Activated CD4-positive, CD25-positive, alpha-beta regulatory T cell treated with anti-CD3 and anti-CD28 coated beads, Interleukin-2, amount 50 U/mL, for 24 hours (primary cell): ENCODE results near the gene ALOXE3.
"Not testable (repeated sequence)": the region's sequence is repeated elsewhere in the genome, so short reads cannot be mapped to it uniquely, and the experiment has no call there.

Experiments
- ATAC-seq, 2 donors: fragments of 150-1000 bp; cut with Tn5 transposase; one replicate each; pipeline ENCODE4 v1.10.0; 2021; ENCODE audit warnings: mild to moderate bottlenecking in 1 of 2, moderate library complexity in 1 of 2

ALOXE3 gene

DNA sequence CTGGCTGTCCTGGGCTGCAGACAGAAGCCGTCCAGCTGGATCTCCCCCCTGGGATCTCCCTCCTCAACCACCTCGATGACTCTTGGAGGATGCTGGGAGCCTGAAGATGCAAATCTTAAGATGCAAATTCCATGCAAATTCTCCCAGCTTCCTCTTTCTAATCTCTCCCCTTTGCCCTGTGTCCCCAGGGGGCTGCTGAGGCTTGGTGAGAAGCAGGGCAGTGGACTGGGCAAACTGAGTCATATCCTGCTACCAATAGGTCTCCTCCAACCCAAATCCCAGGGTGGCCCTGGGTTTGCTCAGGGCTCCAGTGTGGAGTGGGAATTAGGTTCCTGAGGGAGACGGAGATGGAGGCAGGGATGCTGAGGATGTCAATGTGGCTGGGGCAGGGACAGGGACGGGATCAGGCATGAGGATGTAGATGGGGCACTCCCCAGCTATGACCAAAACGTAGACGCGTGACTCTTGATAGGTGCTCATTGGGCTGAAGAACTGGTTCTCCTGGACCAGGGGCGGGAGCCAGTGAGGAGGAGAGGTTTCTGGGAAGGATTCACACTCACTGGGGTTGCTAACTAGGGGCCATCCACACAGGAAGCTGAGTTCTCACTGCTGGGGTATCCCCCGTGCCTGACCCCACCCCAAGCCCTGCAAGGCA is 27.2 kb downstream of the ALOXE3 start:
- no peak for ATAC-seq

DNA sequence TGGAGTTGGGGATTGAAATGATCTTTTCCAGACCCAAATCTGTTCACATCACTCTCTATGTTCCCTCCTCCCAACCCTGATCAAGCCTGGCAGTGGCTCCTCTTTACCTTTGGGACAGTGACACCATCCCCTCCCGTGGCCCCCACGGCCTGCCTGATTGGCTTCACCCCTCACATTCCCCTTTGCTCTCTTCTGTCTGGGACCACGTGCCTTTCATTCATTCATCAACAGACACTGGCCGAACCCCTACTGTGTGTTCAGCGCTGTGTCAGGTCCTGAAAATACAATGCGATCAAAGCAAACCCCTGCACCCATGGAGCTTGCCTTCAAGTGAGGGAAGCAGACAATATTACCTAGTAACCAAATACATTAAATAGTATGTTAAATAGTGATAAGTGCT is 28.6 kb downstream of the ALOXE3 start:
- ATAC-seq: no peak

GRCh38 chr17:8087952-8088230 is 30.4 kb downstream of the ALOXE3 start:
- ATAC-seq: no peak

DNA sequence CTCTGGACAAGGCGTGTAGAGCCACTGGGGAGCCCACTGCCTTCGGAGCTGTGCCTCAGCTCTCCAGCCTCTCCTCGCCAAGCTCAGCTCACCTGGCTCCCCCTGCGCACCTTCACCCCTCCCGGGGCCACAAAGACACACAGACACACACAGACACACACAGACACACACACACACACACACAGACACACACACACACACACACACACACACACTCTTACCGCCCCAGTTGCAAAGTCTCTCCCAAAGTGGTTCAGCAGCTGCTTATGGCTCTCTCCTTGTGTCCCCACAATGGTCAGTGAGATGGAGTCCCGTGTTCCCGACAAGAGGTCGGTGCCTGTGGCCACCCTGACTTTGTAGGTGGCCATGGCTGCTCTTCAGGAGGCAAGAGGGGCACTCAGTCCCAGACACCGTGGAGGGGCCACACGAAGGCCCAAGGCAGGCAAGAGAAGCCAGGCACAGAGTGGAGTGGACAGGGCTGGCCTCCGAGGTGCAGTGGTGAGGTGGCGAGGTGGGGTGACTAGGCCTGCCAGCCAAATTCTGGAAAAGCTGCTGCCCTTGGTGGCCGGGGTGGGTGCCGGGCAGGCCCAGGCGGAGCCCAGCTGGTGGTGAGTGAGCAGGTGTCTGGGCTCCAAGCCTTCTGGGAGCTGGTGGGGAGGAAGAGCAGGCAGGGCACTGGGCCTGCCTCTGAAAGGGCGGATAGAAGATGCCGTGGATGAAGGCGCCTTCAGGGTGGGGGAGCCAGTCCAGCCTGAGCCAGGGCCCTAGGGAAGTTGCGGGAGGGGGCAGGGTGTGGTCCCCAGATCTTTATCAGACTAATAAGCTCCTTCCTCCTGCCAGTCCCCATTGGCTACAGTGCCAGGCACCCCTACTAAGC is 31.0 kb downstream of the ALOXE3 start, which contains the start of gene ALOX12B:
Gene ALOX12B (minus strand): TSS at position 642 of the 877 bp plus-strand sequence. CDS start 274 bp downstream, at position 368.
- no peak for ATAC-seq

- ATAC-seq: no peak
Measured at GRCh38 chr17:8084250-8084649, 34.1 kb downstream of the ALOXE3 start.

GRCh38 chr17:8082292-8082691 is 36.0 kb downstream of the ALOXE3 start:
- ATAC-seq: no peak

DNA sequence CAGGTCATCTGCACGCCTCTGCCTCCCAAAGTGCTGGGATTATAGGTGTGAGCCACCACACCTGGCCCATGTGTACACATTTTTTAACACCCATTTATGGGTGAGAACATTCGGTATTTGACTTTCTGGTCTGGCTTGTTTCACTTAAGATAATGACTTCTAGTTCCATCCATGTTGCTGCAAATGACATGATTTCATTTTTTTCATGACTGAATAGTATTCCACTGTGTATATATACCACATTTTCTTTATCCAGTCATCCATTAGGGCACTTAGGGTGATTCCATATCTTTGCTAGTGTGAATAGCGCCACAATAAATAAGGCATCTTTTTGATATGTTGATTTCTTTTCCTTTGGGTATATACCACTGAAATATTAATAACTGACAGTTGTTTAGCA is 36.4 kb downstream of the ALOXE3 start:
- ATAC-seq: no peak

DNA sequence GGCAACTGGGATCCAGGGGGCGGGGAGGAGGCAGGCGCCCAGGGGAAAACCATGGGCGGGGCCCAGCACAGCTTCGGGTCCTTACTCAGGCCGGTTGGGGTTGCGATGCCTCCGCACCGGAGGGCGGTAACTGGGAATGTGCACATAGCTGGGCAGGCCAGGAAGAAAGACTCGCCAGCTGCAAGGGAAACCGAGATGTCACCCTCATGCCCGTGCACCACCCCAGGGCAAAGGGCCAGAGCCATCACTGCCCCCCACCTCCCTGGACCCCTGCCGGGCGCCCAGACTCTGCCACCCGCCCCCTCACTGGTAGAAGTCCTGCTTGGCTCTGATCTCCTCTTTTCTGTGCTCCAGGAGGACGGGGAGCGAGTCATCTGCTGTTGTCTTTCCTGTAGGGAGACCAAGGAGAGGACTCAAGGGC is 37.5 kb downstream of the ALOXE3 start:
- ATAC-seq: no peak

GRCh38 chr17:8080208-8080798 is 38.0 kb downstream of the ALOXE3 start:
- ATAC-seq: no peak

DNA sequence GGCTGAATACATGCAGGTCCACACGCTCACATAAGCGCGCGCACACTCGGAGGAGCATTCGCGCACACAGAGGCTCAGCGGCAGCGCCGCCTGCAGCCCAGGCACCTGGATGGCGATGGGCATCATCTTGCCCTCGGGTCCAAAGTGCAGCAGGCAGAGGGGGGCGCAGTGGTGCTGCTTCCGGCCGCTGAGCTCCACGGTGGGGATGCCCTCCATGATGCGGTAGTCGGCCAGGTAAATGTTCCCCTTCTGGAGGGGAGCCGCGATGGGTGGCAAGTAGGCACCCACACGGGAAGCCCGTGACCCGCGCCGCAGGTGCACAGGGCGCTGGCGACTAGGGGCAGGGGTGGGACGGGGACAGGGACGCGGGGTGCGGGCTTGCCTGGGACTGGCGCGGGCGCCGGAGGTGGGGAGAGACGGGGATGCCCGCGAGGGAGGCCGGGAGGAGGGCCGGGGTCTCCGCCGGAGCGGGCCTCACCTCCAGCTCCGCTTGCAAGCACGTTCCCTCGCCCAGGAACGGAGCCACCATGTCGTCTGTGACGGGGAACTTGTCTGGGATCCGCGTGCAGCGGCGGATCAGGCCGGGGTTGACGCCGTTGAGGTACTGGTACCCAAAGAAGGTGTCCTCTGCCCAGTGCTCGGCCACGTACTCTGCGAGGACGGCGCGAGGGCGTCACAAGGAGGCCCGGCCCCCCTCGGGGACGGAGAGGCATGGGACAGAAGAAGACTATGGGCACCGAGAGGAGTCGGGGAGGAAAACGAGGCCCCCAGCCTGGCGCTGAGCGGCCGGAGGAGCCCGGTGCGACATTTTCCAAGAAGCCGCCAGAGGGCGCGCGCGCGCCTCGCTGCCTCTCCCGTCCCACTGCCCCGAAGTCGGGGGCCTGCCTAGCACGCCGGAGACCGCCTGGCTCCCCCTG is 38.8 kb downstream of the ALOXE3 start:
- ATAC-seq: peak; percentile 85 to 88

- ATAC-seq: not testable (repeated sequence)
Measured at GRCh38 chr17:8077939-8078338, 40.4 kb downstream of the ALOXE3 start.

DNA sequence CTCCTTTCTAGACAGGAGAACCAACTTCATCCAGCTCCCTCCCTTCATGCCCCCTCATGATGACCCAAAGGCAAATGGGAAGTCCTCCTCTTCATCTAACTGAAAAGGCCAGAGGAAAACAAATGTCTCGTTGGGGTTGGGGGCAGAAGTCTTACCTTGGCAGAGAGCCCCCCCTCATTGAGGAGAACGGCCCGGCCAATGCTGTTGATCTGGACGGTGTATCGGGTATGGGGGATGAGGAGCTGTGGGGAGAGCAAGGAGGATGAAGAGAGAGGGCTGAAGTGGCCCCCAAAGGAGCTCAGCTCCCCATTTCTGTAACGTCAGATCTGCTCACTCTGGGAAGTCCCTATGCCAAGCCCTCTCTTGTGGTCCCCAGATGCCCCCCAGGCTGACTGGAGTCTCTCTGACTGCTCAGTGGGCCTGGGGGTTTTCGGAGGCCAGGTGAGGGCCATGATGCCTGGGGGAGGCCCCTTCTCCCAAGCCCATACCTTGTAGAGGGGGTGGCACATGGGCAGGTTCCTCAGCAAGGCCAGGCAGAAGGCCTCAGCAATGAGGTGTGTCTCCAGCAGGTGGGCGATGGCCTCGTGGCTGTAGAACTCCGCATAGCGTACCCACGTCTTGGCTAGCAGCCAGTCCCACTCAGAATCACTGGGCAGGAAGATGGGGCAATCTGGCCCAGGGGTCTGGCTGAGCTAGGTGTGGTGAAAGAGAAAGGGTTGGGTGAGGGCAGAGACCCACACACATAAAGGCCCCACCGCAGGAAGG is 41.6 kb downstream of the ALOXE3 start:
- ATAC-seq: no peak

DNA sequence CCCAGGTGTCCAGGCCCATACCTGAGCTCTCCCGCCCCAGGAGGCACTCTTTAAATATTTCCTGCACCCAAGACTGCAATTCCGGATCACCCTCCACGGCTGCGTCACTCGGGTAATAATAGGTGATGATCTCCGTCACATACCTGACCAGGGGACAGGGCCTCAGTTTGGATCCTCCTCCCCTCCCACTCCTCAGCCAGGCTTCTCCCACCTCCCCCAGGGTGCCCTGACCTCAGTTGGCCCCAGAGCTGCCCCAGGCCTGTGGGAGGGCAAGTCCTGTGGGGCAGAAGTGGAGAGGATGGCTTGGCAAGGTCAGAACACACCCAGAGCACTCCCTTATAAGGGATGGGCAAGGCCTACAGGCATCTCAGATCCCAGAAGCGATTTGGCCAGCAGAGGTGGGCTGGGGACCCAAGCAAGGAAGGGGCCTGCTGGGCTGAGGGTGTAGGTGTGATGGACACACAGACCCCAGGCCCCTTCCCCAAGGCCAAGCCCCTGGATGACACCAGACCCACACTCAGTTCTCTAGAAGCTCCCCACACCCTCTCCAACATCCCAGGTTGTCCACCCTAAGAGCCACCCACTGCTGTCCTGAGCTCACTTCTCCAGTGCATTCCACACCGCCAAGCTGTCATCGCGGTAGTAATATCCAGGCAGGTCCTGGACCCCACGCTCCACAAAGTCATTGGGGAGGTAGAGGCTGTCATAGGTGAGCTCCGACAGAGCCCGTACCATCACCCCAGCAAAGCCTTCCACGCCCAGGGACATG is 42.6 kb downstream of the ALOXE3 start:
- ATAC-seq: no peak

GRCh38 chr17:8075081-8075480 is 43.2 kb downstream of the ALOXE3 start:
- no peak for ATAC-seq

DNA sequence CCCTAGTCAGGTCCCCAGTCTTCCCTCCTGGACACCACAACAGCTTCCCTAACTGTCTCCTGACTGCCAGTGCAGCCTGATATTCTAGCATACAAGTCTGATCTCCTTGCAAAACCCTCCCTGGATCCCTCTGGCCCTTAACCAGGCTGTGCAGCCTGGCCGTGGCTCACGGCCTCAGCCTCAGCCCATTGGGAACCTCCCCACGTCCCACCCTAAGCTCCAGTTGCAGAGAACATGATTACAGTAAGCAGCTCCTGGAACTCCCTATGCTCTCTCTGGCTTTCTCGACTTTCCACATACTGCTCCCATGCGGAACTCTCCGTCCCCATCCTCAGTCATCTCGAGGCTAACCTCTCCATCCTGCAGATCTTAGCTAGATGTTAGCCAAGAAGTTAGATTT is 43.8 kb downstream of the ALOXE3 start:
- no peak for ATAC-seq

DNA sequence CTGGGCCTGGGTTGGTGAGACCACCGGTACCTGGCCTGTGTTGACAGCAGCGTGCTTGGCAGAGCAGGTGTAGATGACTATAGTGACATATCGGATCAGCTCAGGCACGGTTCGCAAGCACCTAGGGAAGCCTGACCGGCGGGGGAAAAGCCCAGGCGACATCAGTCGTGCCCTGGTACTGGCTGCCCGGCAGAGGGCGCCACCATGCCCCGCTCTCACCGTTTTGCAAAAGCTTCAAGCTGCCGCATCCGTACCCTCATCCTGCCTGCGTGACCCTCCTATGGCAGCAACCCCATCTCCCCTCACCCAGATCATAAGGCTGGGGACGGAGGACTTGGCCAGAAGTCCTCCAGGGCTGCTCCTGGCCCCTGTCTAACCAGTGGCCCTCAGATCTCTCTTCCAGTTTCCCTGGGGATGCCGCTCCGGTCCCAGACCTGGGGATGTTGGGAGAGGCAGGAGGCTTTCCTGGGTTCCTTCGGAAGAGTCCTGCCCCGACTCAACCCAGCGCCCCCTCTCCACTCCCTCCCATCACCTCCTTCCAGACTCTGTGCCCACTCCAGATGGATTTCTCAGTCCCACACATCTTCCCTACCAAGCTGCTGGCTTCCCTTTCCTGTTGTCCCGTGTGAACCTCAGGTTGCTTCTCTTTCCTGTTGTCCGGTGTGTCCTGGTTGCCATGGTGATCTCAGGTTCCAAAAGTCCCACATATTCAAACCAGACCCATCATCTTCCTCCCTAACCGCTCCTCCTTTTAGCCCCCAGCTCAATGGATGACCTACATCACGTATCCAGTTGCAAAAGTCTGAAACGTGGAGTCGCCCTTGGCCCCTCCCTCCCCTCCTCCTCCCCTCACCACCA is 44.5 kb downstream of the ALOXE3 start:
- ATAC-seq: peak; percentile 94

DNA sequence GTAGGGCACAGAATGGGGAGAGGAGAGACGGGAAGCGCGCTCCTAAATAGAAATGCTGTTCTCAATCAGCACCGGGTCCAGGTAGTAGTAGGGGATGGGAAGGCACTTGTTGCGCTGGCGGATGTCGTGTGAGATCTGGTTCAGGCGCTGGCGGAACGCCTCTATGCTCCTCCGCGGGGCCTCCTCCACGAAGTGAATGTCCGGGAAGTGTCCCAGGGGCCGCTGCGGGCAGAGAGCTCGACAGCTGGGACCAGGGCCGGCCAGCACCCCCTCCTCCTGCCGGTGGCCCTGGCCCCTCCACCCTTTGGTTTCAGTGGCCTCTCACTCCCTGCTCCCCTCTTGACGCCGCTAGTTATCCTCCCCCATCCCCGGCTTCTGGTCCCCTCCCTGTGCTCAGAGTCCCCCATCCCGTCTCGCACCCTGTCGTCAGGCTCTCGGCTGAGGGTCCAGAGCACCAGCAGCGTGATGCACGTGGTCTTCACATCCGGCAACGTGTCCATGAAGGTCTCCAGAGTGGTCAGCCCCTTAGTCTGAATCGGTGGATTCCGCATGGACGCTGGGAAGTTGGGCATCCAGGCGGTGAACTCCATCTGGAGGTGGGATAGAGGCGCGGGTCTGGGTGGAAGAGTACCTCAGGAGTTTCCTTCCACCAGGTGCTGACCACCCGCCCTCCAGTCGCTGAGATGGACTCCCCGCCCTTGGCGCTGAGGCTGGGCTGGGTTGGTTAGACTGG is 45.4 kb downstream of the ALOXE3 start:
- peak; percentile 26 to 41 for ATAC-seq

DNA sequence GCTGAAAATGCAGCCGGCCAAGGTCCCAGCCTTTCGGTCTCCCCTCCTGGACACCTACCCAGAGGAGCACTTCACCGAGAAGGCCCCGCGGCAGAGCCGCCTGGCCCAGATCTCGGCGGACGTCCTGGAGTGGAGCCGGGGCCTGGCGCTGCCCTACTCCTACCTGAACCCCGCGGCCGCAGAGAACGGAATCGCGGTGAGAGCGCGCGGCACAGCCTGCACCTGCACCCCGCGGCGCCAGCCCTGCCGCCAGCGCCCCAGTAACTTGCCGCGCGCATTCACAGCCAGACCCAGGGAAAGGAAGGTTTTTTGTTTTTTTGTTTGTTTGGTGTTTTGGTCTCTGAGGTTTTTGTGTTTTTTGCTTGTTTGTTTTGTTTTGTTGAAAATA is 46.0 kb downstream of the ALOXE3 start:
- no peak for ATAC-seq

DNA sequence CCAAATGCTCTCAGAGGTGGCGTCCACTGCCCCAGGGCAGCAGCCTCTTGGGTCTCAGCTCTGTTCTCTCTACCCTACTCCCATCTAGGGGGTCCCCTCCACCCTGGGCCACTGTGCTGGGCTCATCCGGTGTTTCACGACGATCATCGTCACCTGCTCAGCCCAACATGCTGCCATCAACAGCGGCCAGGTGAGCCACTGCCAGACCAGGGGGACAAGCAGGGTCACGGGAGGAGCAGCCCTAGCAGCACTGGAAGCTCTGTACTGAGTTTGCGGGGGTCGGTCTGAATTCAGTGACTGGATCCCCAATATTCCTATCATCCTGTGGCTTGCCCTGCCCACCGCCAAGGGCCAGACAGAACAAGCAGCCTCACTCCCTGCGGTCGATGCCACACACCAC is 46.8 kb downstream of the ALOXE3 start:
- ATAC-seq: no peak

DNA sequence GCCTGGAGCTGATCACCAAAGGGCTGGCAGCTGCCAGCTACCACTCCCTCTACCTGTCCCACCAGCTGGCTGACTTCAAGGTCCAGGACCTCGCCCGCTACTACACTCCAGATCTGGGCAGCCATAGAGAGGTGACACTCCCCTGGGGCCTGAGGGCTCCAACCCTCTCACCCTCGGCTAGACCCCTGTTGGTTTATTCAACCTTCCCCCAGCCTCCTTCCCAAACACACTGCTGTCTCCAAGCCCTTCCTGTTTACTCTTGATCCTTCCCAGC is 48.8 kb downstream of the ALOXE3 start:
- no peak for ATAC-seq
